ENCODE data around the gene DLG2.
"Not testable (repeated sequence)": the region's sequence is repeated elsewhere in the genome, so short reads cannot be mapped to it uniquely, and the experiment has no call there.

Gene DLG2

DNA sequence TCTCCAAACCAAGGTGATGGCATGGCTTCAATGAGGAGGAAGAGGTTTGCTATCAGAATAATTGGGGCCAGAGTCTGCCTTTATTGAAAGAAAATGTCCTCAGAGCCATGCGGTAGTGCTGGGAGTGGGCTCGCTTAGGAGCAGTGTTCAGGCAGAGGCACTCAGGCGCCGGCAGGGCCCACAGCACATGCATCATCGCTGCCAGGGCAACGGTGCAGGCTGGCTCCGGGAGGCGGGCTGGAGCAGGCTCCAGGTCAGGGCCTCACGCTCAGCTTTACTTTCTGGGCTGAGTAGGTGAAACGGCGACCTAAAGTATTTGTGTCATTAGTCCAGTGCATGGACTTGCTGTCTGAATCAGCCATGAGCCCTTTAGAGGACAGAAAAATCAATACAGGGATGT lies 2171.1 kb downstream of the DLG2 start:
- DNase-seq = no peak

DNA sequence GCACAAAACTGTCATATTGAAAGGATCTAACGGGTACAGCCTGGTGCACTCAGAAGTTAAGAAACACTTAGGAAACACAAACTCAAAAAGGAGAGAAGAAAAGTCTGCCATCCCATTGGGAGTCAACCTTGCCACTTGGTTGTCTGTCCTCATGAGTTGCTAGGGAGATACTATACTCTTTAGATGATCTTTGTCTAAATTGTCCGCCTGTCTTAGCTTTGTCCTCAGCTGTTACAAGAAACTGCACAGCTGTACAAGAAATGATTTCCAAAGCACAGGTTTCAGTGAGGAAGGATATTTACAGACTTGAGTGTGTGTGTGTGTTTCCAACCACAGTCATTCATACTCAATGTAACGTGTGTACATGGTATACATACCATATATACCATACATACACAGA lies 2171.8 kb downstream of the DLG2 start:
- DNase-seq = no peak

DNA sequence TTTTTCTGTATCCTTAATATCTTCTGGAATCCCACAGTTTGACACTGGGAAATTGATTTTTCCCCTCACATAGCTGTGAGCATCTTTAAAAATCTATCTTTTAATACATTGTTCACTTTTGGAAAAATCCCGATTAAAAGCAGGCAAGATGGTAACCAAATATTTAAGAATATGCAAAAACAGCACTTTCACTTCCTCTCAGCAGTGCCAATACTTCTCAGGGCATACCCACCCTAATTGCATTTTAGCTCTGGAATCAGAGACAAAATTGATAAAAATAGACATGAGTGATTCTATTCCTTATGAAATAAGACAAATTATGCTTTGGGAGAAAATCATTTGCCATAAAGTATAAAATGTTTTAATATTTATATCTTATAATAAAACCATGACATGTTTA lies 2172.5 kb downstream of the DLG2 start:
- no peak for DNase-seq

DNA sequence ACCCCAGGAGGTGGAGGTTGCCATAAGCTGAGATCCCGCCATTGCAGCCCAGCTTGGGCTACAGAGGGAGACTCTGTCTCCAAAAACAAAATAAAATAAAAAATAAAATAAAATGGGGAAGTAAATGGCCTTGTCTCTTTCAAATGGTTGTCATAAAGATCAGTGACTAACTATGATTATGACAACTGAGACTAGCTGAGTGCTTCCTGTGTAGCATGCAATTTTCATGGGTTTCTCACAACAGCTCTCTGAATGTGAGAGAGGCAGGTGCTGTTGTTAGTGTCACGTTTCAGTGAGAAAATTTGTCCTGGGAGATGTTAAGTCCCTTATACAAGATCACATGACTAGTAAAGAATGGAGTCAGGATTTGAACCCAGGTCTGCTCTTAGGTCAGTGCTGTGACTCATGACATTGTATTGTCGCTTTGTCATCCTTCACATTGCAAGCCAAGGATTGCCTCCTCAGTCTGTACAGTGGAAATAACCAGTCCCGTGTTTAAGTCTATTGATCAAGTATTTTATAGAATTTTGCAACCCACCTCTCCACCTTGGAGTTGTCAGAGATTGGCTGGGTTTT lies 2177.7 kb downstream of the DLG2 start:
- no peak for DNase-seq

DNA sequence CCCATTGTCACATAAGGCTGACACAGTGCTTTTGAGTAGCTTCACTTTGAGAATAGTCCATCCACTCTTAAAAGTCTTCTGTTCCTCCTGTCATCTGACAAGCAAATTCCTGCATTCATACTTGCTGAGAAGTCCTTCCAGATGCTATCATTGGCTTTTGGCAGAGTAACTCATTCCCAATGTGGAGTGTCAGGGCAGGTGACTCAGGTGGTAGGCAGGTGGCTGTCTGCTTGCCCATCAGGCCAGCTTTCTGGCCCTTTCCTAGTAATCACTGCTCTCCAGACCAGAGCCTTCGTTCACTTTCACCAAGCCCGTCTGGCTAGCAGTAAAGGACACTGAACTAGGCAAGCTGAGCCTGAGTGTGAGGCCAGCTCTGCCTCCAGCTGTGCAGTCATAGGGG lies 2178.5 kb downstream of the DLG2 start:
- no peak for DNase-seq

DNA sequence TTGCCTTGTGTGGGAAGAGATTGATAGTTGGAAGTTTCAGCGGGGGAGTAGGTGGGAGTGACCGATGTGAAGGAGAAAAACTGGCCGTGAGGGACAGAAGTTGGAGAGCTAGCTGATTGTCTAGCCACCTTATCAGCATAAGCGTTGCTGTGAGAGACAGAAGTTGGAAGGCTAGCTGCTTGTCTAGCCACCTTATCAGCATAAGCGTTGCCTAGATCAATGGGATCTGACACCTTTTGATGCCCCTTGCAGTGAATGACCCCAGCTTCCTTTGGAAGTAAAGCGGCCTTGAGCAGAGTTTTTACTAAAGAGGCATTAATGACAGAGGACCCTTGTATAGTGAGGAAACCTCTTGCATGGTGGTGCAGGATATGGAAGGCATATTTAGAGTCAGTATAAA lies 2183.3 kb downstream of the DLG2 start:
- DNase-seq = not testable (repeated sequence)

DNA sequence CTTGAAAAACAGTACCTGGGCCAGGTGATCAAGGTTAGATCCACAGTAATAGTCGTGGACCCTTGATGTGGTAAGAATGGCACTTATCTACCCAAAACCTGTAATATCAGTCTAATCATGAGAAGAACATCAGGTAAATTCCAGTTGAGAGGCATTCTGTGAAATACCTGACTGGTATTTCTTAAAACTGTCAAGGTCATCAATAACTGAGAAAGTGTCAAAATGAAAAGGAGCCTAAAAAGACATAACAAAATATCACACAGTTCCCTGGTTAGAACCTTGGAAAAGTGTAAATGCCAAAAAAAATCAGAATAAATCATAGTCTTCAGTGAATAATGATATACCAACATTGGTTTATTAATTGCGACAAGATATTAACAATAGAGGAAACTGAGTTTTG lies 2185.5 kb downstream of the DLG2 start:
- DNase-seq = no peak

DNA sequence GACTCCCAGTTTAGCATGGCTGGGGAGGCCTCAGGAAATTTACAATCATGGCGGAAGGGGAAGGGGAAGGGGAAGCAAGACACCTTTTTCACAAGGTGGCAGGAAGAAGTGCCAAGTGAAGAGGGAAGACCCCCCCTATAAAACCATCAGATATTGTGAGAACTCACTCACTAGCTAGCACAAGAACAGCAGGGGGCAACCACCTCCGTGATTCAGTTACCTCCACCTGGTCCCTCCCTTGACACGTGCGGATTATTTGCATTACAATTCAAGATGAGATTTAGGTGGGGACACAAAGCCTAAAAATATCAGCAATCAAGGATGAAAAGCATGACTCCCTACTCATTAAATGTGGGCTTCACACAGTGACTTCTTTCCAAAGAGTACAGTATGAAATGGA lies 2186.0 kb downstream of the DLG2 start:
- no peak for DNase-seq

DNA sequence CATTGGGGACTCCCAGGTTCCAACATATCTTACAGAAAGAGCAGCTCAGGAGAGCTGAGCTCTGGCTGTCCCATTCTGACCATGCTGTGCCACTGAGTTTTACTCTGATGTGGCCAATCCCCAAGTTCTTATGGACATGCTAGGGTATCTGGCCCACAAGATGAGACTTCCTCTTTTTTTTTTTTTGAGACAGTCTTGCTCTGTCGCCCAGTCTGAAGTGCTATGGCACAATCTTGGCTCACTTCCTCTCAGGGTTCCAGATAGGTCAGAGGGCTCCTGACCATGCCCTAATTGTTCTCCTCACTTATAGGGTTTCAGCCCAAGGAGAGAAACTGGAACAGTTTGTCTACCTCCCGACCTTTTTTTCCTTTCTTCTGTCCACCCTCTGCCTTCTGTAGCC lies 2188.7 kb downstream of the DLG2 start:
- no peak for DNase-seq

DNA sequence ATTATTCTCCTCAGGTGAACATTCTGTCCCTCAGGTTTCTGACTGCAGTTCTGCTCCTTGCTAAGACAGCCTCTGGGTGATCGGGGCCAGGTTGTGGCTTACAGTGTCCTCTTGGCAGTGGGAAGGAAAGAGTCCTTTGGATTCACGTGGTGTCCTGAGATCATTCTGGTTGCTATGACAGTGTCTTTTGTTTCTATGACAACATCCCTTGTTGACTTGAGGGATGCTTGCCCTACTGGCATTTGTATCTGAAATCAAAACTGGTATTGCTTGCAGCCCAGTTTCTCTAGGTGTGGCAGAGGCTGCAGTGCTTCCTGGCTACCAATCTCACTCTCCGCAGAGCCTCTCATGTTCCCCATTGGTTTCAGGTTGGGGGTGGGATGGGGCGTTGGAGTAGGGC lies 2189.2 kb downstream of the DLG2 start:
- no peak for DNase-seq

DNA sequence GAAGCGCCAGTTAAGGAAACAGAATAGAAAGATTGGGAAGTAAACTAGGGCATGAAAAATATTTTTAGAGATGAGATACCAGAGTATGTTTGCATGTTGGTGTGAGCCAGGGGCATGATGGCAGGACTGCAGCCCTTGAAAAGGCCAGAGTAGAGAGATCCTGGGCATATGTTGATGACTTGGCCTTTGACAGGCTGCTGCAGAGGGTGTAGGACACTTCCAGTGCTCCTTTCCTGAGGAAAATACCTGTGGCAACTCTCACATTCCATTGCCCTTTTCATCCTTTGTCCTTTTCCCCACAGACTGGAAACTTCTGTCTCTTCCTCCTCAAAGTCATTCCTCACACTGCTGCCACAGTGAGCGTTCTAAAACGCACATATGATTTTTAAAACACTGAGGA lies 2190.3 kb downstream of the DLG2 start:
- DNase-seq = no peak

DNA sequence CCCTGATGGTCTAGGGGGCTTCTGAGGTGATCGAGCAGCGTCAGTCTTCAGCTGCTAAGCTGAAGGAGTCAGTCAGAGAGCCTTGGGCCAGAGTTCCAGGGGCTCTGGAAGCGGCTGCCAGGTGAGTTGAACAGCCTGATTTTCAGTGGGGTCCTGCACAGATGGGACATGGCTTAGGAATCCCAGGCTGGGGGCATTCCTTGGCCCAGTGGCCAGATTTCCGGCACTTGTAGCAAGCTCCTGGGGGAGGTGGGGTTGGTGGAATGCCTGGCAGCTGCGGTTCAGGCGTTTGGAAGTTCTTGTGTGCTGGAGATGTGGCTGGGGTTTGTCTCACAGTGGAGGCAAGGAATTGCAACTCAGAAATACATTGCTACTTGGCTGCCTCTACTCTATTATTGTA lies 2192.3 kb downstream of the DLG2 start:
- DNase-seq = not testable (repeated sequence)

DNA sequence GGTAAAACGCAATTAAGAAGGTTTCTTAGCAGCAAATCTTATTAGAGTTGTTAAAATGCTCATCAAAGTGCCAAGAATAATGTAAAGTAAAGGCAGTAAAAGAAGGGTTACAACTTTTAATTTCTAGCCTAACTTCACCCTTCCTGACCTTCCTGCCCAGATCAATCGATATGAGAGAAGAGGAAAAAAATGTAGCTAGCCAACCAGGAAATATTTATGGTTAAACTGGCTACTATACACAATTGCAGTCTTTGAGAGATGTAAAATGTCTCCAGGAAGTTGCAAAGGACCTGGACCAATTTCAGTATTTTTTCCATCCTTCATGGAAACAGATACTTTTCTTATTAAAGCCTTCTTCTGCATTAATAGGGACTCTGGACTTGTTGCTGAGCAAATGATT lies 2199.2 kb downstream of the DLG2 start:
- DNase-seq = no peak

DNA sequence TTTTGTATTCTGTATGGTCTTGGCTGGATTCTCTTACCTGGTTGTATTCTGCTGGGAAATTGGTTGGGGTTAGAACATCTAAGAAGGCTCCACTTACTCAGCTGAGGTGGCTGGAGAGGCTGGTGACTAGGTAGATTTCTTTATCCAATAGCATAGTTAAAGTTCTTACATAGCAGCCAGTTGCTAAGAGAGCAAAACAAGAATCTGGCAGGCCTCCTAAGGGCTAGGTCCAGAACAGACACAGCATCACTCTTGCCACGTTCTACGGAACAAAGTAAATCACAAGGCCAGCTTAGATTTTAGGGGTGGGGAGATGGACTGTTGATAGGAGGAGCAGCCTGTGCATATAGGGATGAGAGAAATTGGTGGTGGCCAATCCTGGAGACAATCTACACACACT lies 2199.6 kb downstream of the DLG2 start:
- DNase-seq = no peak

DNA sequence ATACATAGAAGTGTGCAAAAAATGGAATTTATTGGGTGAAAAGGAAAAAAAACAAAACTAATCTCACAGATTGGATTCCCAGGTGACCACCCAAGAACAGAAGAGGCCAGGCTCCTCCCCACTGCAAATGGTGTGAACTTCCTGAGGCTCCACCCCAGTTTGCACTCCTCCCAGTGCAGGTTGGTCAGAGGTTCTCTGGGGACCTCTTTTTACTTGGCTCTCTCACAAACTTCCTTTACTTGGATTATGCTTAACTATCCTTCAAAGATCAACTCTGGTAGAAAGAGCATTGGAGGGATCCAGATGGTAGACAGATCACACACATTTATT lies 2202.0 kb downstream of the DLG2 start:
- DNase-seq = no peak

DNA sequence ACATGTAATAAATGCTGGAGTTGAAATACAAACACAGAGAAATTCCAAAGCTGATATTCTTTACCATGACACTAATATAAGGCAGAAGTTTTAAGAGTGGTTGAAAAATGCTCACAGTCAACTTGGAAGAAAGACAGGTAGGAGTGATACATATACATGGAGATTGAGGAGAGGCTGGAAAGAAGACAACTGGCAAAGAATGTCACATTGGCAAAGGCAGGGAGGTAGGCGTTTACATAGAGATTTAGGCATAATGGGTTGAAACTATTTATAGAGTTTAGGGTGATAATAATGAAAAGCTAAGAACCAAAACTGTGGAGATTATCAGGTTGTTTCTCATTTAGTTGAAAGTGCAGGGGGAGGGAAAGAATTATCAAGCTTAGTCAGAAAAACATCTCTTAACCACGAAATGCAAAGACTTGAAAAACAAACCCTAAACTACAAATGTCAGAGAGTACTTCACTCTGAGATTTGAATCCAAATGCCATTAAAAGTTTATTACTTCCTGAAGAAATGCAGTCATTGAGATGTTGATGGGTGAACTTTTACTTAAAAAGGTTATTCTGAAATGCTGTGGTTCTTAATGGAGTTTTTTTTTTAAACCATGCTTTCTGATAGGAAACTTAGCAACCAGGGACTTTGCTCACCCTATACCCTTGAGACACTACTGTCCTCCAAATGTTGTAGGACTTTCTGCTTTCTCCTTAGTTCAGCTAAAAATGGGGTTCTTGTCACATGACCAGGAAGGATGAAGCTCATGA lies 2202.6 kb downstream of the DLG2 start:
- no peak for DNase-seq

DNA sequence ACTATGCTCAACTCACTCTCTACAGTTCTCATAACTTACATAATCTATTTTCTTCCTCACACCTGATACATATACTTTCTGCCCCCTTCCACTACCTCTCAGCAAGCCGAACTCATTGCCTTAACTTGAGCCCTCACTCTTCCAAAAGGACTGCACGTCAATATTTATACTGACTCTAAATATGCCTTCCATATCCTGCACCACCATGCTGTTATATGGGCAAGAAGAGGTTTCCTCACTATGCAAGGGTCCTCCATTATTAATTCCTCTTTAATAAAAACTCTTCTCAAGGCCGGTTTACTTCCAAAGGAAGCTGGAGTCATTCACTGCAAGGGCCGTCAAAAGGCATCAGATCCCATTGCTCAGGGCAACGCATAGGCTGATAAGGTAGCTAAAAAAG lies 2204.5 kb downstream of the DLG2 start:
- not testable (repeated sequence) for DNase-seq

DNA sequence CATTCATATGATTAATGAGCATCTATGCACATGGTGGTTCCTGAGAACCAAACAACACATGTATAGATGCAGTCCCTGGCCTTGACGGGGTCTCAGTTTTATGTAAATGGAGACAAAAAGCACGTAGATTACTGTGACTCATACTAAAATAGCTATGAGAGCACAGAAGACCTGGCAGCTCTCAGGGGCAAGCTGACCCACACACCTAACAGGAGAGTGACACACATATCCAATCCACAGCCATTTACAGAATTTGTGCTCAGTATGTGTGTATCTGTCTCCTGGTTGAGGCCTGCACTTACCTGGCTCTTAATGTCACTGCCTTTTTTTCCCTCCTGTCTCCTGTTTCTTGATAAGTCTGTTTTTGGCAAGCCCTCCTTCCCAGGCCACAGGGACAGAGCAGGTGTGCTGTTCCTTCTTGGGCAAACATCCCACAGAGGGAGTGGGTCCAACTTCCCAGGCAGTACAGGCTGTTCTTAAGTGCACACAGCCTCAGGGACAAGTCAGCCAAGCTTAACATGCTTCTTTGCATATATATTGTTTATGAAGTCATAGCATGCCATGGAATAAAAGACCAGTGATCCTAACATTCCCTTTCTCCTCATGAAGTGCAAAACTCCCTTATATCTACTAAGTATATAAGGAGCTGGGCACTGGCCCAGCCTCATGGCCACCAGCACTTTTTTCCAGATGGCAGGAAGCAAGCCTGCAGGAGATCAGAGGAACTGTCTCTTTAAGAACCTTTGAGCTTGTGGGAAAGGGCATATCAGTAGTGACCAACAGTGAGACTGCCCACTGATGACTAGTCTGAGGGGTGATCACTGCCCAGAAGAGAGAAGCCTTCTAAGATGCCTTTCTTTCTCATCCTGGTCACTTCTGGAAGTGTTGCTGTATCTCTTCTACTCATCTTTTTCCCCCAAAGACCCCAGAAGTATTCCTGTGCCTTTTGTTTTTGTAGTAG lies 2216.3 kb downstream of the DLG2 start:
- no peak for DNase-seq

DNA sequence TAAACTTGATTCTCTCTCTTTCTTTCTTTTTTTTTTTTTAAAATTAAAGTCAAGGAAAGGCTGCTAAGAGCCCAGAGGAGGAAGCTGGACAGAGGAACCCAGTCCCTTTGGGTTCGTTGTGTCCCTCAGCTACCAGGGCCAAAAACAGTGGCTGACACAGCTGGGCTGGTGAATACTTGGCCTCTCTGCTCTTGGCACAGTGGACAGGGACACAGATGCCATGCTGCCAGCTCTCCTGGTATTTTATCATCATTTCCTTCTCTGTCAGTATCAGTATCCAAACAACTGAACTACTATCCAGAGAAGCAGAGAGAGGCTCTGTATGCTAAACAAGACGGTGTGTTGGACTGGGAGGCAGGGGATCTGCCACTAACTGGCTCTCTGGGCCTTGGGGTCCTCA lies 2217.3 kb downstream of the DLG2 start:
- DNase-seq = no peak

DNA sequence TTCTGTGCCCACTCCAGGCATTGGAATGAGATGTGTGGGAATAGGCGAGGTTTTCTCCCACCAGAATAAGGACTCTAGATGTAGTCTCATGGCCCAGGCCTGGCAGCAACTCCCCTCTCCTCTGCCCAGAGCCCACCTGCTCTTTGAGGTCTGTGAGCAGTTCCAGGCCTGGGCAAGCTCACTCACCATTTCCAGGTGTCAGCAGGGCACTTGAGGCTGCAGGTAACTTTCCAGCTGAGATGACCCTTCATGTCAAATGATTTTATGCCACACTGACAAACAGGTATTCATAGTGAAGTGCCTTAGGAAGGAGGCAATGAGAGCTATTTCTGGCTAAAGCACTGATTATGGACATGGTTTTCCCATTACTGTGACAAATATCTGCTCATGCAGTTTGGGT lies 2217.7 kb downstream of the DLG2 start:
- DNase-seq = no peak

DNA sequence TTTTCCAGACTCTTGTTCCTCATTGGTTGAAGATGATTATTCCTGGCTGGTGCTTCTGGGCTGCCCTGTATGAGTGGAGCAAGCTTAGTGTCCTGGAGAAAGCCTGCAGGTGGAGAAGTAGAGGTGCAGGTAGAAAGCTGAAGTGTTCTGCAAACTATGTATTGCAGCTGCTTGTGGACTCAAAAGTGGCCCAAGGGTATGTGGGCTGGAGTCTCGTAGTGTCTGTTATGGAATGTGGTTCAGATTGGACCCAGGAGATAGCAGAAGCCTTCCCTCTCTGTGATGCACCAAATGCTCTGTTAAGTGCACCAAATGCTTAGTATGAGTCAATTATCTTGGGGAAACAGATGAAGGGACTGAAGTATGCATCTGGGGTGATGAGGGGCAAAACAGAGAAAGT lies 2218.2 kb downstream of the DLG2 start:
- no peak for DNase-seq

All from activated effector memory CD4-positive, alpha-beta T cell treated with Interleukin-2 at 50 U/mL for 16 hours (primary cell).